COR-L47 (cell line): Measurements from ENCODE around the gene G3BP2.
A peak's percentile ranks its signal among the peaks of the same experiment; 100 is the strongest.

ENCODE experiments used
- DNase-seq: peaks from one replicate; lab custom pipeline; 2025; lab: John Stamatoyannopoulos, UW

G3BP2 gene

DNA sequence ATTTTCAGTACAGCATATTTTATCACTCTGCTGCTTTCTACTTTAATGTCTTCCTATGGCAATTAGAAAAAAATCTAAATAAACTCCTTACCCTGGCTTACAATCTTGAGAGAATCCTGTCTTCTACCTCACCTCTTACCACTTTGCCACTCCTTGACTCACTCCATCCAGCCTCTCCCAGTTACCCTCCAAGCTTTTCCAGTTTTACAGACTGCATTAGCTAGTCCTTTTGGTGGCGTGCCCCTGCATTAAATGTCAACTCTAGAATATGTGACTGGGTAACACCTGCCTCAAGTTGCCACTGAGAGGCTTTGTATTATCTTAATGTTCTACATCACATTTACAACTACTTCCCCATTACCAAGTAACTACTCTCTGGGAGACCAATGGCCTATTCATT is 35.4 kb downstream of the G3BP2 start:
- no peak for DNase-seq

DNA sequence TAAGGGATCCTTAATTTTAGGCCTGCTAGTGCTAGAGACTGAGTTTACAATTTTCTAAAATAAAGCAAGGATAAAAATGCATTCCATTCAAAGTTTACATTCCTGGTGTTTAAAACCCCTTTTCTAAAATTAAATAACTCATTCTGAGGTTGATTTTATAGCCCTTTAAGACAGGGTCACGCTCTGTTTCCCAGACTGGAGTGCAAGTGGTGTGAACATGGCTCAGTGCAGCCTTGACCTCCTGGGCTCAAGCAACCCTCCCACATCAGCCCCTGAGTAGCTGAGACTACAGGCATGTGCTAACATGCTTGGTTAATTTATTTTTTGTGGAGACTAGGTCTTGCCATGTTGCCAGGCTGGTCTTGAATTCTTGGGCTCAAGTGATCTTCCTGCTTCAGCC is 36.0 kb downstream of the G3BP2 start:
- no peak for DNase-seq

DNA sequence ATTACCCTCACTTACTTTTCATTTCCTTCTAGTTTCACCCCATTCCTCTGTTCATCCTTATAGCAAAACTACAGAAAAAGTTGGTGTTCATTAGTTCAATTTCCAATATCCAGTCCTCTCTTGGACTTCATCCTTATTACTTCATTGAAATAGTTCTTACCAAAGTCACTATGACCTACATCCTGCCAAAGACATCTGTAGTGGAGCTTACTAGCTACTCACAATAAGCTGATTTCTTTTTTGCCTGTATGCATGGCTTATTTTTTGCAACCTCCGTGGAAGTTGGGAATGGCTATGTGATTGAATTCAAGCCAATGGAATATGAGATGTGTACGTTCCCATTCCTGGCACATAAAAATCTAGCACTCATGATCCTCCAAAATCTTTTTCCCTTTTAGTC is 38.3 kb downstream of the G3BP2 start:
- DNase-seq, result no peak

DNA sequence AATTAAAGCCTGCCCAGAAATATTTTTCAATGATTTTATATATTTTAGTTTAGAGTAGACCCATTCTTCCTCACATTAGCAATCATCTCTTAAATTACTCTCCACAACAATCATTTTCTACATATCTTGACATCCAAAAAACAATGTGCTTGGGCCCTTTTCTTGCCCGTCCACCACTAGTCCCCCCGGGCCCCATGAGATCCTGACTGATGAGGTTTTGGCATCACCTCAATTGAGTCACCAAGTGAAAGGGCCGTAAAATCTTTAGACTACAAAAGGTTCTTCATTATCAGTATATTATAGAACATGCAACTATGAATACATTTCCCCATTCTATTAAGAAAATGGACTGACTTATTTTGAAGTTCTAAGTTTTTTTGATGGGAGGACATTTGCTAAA is 38.9 kb downstream of the G3BP2 start:
- no peak for DNase-seq

DNA sequence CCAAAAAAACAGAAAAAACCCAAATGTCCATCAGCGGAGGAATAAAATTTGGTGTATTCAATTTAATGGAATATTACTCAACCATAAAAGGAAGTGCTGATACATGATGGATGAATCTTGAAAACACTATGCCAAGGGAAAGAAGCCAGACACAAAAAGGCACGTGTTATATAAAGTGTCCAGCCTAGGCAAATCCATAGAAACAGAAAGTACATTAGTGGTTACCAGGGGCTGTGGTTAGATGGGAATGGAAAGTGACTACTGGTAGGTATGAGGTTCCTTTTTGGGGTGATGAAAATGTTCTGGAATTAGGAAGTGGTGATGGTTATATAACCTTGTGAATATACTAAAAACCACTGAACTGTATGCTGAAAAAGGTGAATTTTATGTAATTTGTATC is 39.4 kb downstream of the G3BP2 start:
- no peak for DNase-seq

DNA sequence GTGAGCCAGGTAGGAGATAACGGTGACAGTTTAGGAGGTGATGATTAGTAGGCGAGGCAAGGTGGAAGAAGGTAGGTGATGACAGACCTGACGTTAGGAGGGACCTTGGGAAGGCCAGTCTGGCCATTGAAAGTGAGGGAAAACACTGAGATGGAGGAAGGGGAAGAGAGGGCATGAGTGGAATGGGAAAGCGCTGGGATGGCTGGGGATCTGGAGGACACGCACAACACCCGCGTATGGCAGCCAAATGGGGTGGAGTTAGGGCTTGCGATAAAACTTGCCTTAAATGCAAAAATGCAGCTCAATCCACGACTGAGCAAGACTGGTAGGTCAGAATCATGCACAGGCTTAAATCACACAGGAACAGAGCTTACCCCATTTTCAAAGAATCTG is 42.3 kb downstream of the G3BP2 start:
- no peak for DNase-seq

DNA sequence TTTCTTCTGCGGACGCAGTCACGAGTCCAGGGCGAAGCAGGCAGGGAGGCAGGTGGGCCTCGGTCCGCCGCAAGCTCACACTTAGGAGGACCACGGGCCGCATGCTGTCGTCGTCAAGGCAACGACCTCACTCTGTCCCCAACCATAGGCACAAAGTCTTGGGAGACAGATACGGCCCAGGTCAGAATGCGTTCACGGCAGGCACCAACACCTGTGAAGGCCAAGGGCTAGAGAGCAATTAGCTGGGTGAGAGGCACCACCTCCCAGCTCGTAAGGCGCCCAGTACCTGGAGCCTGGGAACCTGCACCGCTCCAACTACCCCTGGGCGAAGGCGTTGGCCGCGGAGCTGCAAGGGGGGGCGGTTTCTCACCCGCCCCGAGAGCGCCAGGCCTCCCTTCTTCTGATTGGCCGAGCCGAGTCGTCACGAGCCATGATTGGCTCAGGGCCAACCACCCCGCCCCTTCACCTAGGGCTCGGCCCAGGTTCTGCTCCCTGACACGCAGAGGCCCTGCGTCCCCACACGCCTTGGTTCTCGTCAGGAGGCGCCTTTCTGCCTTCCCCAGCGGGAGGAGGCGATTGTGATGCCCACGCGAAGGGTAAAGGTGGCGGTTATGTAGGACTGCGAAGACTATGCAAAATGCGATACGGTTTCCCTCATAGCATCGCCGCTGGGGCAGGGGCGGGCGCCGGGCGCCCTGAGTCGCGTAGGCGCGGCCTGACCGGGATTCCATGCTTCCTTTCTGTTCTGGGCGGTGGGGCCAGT is 42.9 kb downstream of the G3BP2 start, which contains the start of gene CDKL2:
TSS of gene CDKL2 (minus strand) at position 355 of the 763 bp plus-strand sequence. CDS start 4,540 bp downstream, outside the sequence.
- peak; percentile 92 for DNase-seq

DNA sequence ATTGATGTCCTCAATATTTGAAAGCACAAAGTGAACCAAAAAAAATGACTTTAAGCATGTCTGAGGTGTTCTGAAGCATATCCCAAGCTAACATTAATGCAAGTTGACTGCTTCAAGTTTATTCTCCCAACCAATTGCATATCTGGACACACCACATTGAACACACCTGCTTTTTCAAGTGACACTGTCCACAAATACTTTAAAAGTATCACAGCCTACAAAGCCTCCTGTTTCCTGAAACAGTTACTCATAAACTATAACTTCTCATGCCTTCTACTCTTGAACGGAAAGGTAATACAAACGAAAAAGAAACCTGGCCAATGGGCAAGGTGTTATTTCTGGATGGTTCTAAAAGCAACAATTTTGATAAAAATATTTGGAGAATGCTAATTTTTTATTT is 44.0 kb downstream of the G3BP2 start:
- no peak for DNase-seq

DNA sequence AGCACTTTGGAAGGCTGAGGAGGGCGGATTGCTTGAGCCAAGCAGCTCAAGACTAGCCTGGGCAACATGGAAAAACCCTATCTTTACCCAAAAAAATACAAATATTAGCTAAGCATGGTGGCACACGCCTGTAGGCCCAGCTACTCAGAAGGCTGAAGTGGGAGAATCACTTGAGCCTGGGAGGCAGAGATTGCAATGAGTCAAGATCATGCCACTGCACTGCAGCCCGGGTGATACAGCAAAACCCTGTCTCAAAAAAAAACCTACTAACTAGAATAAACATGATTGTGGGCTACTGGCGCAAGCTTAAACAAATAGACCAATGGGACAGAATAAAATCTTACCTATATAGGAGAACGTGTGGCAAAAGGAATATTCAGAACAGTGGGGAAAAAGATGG is 50.2 kb downstream of the G3BP2 start:
- DNase-seq, result no peak

DNA sequence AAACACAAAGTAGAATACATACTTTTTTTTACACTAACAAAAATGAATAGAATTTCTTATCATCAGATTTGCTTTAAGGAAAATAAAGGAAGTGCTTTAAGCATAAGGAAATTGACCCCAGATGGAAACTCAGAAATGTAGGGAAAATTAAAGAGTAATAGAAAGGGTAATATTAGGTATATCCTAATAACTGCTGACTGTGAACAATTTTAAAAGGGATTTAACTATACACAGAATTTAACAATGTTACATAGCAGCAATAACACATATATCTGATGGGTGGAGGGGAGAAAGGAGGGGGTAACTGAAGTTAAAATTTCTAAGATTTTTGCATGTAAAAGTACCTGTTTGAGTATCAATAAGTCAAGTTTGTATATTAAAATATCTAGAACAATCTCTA is 51.5 kb downstream of the G3BP2 start:
- no peak for DNase-seq

DNA sequence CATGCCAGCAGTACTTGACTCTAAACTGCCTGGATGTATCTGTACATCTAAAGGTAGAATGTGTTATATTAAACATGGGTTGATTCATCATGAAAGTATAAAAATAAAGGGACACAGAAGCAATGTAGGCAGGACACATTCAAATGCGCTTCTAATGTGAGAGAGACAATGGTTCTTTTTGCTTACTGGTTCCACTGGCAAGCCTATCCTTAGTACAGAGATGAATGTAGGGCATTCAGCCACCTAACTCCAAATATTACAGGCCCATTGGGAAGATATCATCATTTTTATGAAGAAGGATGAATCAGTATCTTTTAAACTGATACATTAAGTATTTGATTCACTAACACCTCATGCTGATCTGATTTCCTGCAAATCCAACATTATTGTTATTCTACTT is 60.9 kb downstream of the G3BP2 start:
- DNase-seq, result no peak

DNA sequence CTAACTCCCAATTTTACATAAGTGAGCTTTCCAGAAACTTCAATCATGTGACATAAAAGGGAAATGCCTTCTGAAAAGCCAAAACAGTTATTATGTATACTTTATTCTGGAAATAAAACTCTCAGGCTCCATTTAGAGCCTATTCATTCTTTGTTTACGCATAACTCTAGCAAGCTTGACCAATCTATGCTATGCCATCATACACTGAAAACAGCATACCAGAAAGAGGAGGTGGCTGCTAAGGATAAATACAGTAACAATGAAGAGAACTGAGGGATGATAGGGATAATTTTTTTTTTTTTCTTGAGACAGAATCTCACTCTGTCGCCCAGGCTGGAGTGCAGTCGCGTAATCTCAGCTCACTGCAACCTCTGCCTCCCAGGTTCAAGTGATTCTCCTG is 67.3 kb downstream of the G3BP2 start:
- no peak for DNase-seq

DNA sequence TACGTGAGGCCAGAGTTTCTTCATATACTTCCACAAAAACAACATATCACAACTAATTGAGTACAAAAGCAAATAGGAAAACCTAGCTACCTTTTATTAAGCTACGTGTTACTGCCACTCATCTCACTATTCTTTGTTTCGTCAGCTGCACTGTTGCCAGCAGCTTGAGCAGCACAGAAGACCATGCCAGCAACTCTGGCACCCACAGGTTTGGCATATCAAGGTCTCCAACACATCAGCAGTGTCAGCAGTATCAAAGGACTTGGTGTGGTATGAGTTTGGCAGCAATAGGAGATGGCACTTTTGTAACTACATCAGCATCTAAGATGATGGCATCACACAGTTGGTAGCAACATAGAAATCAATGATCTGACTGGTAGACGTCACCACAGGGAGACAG is 73.6 kb downstream of the G3BP2 start:
- DNase-seq, result no peak

DNA sequence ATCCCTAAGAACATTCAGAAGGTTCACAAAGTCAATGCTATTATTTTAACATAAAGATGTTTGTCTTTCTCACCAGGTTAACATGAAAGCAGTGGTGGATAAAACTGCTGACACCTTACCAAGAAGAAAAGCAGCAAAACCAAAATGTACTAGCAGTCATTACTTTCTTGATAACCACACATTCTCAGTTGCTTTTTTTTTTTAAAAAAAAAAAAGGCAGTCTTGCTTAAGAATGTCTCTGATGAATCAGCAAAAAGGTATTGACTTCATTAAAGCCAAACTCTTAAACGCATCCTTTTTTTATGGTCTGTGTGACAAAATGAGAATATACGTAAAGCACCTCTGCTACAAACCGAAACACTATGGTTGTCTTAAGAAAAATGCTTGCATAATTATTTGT is 74.8 kb downstream of the G3BP2 start:
- no peak for DNase-seq

DNA sequence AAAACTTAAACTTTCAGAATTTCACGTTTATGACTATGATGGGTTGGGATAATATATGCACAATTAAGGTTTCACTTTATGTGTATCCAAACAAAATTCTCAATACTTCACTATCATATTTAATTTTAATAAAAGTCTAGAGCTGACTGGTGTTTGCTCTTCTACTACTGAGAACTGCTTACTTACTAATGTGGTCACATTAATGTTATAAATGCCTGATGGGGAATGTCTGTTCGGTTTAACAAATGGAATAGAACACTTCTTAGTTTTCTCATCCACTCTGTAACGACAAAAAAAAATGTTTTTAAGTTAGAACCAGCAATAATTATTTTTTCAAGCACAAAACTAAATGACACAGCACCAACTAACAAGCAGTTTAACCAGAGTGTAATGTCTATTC is 77.2 kb downstream of the G3BP2 start:
- DNase-seq, result no peak

DNA sequence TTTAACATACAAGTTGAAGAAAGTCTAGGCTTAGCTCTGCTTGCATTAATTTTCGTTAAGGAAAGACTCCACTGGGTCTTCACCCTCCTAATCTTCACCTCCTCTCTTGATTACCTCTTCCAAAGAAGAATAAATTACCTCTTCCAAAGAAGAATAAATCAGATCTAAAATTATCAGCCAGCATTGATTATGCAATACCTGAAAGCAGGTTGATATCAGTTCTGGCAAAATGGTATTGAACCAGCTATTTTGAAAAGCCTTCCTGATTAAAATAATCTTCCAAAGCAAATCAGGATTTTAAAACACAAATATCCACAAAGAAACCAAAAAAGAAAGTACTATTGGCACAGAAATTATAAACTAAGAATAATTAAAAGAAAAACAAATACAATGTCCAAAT is 79.8 kb downstream of the G3BP2 start:
- DNase-seq, result no peak
